NOMO-1 treated with dmso at 0.1 percent for 144 hours (cell line): ENCODE data around the gene PDE4B.
"Not testable (repeated sequence)": the region's sequence is repeated elsewhere in the genome, so short reads cannot be mapped to it uniquely, and the experiment has no call there.

Experiments
- DNase-seq: peaks from one replicate; lab custom pipeline; 2025; ENCODE audit not compliant: unreplicated experiment; lab: John Stamatoyannopoulos, UW

PDE4B gene

DNA sequence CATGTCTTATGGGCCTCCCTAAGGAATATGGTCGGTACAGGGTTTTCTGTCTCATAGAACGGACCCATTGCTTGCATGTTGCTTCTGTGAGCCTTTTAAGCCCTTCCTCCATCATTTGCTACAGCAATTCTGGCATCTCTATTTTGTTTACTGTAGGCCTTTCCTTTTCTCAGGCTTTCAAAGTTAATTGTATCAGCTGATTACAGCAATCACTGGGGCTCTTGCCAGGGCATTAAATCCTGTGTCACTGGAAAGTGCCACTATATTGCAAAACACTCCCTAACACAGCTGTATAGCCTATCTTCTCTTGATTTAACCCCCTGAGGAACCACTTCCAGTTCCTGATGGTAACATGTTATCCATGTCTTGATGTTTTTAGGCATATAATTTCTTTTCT lies 156.5 kb downstream of the PDE4B start:
- no peak for DNase-seq

DNA sequence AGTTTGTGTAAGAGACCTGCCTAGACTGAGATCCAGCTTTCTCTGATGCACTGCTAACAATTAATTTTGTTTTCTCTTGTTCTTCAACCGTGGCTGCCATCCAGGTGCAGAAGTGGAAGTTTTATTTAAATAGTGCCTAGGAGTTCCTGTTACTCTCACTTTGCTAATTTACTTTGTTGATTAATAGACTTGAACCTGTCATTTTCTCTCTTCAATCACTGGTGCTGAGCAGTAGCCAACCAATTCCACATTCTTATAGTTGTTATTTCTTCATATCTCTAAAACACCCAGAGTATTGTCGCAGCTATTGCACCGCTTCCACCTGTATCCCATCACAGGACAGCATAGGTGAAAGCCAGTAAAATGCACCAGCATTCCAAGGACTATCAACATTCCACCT lies 157.2 kb downstream of the PDE4B start:
- no peak for DNase-seq

DNA sequence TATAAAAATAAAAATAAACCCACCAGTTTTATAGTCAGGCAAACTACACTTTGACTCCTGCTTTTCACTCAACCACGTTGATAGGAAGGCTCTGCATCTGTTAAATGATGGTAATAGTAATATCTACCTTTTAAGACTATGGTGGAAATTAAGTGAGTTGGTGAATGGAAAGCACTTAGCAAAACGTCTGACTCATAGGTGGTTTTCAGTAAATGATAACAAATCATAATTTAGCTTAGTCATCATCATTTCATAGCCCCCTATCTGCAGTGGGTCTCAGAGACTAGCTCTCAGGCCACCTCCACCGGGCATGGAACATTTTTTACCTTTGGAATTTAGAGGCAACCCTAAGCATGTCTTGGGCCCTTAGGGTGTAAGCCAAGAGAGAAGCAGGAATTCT lies 160.0 kb downstream of the PDE4B start:
- DNase-seq: no peak

DNA sequence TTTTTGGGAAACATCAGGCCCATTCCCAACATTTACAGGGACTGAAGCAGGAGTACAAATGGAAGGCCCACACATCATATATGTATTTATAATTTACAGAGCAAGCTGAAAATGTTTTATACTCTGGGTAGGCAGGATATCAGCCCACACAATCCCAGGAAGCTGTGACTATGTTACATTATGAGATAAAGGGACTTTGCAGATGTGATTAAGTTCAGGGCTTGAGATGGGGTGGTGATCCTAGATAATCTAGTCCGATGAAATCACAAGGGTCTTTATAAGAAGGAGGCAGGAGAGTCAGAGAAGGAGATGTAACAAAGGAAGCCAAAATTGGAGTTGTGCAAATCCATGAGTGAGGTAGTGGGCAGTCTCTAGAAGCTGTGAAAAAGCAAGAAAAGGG lies 160.5 kb downstream of the PDE4B start:
- no peak for DNase-seq

DNA sequence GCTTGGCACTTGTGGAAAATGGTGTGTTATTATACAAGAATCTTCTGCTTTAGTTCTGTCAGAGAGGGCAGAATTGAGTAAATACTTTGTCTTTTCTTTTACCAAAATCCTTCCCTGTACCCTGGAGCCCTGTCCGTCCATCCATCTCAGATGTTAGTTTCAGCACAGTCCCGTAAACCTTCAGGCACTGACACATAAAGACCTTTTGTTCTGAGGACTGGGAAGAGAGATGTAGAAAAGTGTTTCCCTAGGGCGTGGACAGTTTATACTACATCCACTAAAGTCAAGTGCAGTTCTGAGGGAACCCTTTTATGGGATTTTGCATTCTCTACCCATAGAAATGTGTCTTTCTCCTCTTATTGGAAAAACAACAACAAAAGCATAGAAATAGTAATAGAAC lies 162.4 kb downstream of the PDE4B start:
- DNase-seq: no peak

DNA sequence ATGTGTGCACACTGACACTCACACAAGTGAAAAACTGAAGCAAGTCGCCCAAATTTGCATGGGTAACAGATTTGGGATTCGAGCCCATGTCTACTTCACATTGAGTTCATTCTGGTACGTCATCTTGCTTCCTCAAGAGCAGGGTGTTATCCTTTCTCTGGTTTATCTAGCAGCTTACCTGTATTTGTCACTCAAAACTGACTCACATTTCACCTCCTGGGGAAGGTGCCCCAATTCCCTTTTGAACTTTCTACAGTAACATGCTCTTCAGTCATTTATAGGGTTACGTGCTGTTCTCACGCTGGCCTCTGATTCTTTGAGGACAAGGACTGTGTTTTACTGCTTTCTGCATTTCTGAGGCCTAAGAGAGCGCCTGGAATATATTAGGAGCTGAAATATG lies 162.8 kb downstream of the PDE4B start:
- no peak for DNase-seq

DNA sequence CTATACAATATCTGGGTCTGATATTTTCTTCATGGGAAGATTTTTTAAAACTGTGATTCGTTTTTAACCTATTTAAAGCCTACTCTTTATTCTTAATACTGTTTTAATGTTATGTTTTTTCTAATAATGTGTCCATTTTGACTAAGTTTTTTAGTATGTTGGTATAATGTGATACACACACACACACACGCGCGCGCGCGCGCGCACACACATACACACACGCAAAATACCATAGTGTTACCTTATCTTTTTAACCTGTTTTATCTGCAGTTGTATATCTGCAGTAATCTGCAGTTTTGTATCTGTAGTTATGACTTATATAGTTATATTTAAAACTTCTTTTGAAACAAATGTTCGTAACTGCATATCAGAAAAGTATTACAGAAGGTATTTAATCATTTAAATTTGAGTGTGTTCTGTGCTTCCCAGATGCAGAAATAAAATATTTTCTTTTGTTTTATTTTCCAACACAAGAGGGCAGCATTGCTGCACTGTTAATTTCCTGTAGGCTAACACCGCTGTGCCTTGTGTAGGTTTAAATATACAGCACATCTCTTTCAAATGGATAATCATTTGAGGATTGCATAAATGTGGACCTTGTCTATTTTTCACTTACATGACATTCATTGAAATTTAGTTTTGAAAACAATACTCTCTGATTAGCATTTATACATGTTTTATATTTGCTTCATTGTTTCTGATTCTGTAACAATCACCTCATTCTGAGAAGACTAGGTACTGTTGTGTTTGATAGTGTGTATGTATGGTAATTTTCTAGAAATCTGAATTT lies 166.1 kb downstream of the PDE4B start:
- peak; percentile 2 for DNase-seq

DNA sequence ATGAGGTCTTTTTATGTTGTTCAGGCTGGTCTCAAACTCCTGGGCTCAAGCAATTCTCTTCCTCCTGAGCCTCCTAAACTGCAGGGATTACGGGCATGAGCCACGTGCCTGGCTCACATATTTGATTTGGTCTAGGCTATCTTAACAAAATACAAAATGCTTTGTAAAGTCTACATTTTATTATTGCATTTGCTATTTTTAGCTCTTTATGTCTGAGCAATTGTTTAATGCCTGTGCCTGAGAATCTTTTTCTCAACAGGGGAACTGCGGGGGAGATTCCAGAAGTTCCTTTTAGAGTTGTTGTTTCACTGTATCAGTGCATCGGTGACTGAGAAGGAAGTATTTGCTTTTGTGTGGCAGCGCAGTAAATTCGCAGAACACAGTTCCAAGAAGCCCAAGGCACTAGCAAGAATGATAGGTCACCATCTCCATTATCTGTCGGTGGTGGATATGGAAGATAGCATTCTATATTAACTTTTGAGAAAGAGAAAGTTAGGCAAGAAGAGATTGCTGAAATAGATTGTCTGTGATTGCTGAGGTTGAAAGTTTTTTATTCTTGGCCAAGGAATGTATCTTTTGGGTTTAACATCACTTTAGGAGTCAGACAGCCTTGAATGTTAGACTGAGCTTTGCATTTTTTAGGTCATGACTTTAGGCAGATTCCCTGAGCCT lies 167.3 kb downstream of the PDE4B start:
- no peak for DNase-seq

DNA sequence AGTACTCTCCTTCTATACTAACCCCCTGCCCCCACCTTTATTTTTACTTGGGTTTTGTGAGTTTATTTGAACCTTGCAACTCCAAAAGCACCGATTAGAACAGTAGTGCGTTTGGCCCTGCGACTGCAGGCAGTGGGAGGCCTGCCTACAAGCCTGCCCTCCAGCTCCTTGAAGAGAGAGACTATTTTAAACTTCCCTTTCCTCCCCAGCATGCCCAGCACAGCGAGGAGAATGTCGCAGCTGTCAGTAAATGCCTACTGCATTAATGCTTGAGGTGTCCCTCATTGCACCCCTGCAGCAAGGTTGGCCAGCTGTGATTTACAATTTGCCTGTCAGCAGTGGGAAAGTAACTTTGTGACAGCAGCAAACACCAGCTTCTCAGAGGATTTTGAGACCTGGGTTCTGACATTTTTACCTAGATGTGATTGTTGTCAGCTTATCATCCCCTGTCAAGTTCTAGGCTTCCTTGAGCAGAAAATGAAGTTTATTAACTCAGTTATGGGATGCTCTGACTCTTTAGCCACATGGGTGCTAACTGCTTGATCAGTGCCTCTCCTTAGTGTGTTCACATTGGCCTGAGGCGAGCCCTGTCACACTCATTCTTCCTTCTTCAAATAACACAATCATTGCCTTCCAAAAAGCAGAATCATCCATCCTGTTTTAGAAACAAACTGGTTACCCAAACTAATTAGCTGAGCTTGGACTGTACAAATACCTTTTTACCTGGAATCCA lies 170.6 kb downstream of the PDE4B start:
- DNase-seq: no peak

DNA sequence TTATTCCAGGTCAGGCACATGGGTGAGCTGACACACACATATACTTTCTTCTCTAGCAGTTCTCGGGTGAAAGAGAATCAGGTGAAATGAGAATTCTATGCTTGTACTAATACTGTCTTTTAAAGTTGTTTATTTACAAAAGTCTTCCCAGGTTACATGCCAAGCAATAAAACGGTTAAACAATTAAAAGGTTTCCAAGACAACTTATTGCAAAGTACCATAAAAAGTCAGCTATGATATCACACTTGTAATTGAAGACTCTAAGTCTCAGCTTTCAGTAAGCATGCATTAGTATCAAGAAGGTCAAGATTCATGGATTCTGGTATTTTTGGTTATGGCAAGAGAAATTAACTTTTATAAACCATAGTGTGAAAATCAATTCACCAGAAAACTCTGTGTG lies 171.4 kb downstream of the PDE4B start:
- DNase-seq: no peak

DNA sequence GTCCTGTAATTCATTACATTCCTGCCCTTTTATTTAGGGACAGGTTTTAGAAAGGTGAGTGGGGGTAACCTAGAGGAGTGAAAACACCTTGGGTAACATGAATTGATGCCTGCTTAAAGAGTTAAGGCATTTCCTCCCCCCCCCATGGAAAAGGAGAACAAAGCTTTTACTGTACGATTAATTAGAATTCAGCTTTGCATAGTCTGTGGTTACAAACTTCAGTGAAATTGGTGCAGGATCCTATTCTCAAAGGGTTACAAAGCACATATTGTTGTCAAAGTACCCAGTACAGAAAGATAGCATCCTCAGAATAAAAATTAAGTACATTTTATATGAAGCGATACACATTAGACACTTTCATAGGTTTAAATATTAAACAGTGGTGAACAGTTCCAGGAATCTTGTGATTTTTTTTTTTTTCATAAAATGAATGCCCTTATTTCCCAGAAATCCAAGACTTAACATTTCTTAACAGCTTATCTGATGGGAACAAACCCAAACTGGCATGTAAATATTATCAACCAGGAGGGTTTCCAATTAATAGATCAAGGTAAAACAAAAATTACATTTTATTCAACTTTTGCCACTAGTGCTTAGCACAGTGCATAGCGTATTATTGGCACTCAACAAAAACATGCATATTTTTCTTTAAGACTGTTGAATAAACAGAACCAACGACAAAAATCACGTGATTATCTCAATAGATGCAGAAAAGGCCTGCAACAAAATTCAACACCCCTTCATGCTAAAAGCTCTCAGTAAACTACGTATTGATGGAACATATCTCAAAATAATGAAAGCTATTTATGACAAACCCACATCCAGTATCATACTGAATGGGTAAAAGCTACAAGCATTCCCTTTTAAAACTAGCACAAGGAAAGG lies 172.7 kb downstream of the PDE4B start:
- no peak for DNase-seq

DNA sequence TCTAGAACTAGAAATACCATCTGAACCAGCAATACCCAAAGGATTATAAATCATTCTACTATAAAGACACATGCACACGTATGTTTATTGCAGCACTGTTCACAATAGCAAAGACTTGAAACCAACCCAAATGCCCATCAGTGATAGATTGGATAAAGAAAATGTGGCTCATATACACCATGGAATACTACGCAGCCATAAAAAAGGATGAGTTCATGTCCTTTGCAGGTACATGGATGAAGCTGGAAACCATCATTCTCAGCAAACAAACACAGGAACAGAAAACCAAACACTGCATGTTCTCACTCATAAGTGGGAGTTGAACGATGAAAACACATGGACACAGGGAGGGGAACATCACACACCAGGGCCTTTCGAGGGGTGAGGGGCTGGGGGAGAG lies 174.8 kb downstream of the PDE4B start:
- DNase-seq: not testable (repeated sequence)

DNA sequence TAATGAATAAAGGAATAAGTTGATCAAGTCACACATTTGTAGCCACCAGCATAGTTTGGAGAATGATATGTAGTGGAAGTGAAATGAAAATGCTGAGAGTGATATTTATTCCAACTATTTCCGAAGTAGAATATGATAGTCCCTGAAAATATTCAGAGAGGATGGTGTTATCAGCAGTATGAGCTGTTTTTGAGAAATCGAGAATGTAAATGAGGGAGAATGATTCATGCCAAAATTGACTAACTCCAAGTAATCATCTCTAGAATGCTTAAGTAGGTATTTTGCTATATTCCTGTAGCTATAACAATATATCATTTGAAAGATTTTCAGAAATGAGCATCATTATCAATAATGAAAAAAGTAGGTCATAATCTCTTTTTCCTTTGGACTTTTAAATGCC lies 178.9 kb downstream of the PDE4B start:
- no peak for DNase-seq

DNA sequence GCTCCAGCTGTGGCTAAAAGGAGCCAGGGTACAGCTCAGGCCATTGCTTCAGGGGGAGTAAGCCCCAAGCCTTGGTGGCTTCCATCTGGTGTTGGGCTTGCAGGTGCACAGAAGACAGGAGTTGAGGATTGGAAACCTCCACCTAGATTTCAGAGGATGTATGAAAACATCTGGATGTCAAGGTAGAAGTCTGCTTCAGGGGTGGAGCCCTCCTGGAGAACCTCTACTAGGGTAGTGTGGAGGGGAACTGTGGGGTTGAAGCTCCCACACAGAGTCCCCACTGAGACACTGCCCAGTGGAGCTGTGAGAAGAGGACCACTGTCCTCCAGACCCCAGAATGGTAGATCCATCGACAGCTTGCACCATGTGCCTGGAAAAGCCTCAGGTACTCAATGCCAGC lies 183.0 kb downstream of the PDE4B start:
- no peak for DNase-seq

DNA sequence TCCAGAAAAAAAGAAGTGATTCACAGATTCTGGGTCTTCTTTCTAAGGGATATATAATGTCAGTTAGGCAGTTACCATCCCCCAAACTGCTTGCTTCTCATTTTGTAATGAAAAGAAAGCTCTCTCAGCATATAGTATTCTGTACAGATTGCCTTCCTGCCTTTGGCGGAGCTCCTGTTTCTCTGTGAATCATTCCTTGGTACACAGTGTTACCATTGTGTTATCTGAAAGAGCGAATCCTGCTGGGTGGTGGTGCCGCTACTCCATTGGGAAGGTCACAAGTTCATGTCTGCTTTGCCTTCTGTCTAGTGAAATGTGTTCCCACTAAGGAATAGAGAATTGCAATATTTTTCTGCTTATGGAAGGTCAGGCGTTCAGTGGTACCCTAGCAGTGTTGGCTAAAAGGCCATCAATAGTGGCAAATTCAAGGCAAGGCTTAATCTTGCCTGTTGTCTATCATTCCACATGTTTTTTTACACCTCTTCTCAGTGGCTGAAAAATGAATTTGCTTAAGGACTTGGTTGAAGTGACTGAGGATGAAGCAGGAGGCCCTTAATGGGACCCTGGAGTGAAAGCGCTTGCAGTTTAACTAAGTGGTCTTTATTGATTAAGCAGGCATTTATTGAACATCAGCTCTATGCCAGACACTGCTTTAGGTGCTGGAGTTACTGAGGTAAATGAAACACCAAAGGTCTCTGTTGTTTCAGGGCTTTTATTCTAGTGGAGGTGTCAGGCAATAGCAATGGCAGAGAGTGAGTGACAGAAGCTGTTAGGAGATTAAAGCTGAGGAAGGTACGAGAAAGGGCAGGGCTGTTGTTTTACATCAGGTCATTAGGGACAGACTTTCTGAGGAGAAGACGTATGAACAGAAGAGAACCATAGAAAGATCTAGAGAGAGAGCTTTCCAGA lies 186.7 kb downstream of the PDE4B start:
- DNase-seq: no peak

DNA sequence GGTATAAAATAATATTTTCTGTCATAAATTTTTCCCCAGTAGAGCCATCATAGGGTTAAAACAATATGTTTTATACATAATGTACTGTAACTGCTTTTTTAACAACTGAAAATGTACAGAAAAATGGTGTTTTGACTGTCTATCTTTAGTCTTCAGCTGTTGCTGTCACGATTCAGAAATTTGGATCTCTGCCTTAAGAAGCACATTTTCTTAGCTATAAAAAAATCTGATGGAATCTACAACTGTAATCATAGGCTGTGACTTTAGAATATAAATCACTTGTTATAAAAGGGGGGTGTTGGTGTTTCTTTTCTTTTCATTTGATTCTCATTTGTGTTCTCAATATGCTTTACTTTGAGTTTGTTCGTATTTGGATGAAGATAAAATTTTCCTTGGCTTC lies 187.5 kb downstream of the PDE4B start:
- DNase-seq: no peak

DNA sequence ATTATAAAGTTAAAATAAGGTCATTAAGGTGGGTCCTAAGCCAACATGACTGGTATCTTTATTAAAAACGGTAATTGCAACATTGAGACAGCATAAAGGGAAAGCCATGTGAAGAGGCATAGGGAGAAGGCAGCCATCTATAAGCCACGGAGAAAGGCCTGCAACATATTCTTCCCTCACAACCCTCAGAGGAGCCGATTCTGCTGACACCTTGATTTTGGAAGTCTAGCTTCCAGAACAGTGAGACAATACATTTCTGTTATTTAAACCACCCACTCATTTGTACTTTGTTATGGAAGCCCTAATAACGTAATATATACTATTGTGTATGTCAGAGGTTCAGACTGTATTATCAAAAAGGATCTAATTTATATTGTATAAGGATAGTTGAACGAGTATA lies 190.8 kb downstream of the PDE4B start:
- no peak for DNase-seq

DNA sequence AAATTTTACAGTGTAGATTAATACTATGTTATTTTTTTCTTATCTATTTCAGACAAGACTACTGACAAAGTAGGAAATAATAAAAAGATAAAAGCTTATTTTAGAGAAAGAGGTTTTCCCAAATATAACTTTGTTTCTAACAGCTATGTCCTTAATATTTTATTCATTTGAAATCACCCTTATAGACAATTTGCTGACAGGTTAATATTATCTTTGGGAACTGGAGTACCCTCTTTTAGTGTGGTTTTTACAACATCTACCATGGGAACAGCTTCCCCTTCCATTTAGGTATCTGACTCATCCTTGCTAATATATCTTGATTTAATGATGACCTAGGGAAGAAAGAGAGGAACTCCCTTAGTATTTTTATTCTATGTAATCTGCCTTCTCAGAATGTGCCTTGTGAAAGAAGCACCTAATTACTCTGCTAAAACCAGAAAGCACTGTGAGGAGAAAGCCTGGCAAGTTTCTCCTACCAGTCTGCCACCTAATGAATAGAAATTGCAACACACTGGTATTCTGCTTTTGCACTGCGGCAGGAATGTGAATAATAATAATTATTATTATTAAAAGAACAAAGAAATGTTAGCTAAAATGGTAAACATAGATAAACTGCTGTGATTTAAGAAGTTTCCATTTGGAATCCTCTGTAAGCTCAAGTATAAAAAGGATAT lies 192.8 kb downstream of the PDE4B start:
- DNase-seq: no peak

DNA sequence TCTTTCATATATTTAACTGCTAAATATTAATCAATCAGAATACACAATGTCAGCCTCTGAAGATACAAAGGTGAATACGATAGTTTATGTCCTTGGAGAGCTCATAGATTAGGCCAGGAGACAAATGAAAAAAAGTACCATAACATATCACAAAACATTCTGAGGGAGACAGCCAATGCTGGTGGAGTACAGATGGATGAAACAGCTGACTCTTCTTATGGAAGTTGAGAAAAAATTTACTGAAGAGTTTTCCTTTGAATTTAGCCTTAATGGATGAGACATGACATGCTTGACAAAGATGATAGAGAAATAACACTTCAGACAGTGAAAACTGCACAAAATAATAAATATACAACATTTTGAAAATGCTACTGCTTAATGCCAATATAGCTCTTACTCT lies 193.5 kb downstream of the PDE4B start:
- no peak for DNase-seq

DNA sequence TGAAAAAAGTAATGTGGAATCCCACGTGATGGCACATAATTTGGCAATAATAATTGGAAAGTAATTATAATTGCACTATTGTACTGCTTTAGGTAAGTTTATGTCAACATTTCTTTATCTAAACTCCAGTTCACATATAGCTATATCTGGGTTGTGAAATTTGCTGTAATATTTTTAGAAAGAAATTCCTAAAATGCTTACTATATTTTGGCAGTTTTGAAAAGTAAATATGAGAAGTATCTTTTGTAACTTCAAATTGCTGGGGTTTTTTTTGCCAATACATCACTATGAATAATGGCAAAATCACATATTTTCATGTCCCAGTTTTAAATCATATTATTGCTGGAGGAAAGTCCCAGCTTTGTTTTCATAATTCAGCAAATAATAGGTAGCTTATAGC lies 197.5 kb downstream of the PDE4B start:
- no peak for DNase-seq
